ENCODE measurements around the gene KLK6.

DNA sequence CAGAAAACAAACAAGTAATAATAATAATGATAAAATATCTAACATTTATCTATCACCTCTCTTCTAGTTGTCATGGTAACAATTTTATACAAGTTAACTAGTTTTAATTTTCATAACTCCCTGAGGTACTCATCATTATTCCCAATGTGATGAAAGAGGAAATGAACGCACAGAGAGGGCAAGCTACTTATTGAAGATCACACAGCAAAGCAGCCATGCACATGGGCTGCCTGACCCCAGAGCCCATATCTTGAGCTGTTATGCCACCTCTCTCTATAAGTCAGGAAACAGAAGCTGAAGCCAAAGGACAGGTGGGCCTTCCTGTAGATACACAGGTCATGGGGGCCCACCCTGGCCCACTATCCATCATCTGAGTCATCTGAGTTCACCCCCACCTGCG lies 53.3 kb downstream of the KLK6 start:
- TF ChIP-seq, protein P1, sequence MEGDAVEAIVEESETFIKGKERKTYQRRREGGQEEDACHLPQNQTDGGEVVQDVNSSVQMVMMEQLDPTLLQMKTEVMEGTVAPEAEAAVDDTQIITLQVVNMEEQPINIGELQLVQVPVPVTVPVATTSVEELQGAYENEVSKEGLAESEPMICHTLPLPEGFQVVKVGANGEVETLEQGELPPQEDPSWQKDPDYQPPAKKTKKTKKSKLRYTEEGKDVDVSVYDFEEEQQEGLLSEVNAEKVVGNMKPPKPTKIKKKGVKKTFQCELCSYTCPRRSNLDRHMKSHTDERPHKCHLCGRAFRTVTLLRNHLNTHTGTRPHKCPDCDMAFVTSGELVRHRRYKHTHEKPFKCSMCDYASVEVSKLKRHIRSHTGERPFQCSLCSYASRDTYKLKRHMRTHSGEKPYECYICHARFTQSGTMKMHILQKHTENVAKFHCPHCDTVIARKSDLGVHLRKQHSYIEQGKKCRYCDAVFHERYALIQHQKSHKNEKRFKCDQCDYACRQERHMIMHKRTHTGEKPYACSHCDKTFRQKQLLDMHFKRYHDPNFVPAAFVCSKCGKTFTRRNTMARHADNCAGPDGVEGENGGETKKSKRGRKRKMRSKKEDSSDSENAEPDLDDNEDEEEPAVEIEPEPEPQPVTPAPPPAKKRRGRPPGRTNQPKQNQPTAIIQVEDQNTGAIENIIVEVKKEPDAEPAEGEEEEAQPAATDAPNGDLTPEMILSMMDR (IDR thresholded peaks at IDR 0.05) = no peak
- TF ChIP-seq POLR2A (IDR thresholded peaks at IDR 0.05) = no peak

Data from tibial nerve (tissue), 3 donors.